WTC11 (cell line): ENCODE measurements around the gene FYN. TPM values are rescaled to one million over a fixed set of nuclear protein-coding genes. Genes with fewer than 3 reads are reported as not detected.

ENCODE experiments used
- ATAC-seq: fragments of 200-7000 bp; cut with Tn5 transposase; 2 replicates; pipeline ENCODE4 v1.10.0; 2021; ENCODE audit warnings: mild to moderate bottlenecking, moderate library complexity
- CTCF ChIA-PET: fragments of 300-600 bp; sonication (Branson Sonifier 250); formaldehyde crosslinking; loops from one replicate; lab custom pipeline; 2021; ENCODE audit warnings: antibody characterized with exemption; lab: Charles Lee
- POLR2A ChIA-PET: fragments of 350-600 bp; sonication (Branson Sonifier 250); formaldehyde crosslinking; loops from one replicate; lab custom pipeline; 2021; ENCODE audit warnings: antibody characterized with exemption; lab: Charles Lee
- DNase-seq: peaks from one replicate; pipeline ENCODE4 v3.0.0; 2021; ENCODE audit warnings: low spot score
- H3K27ac Mint-ChIP-seq: 2 replicates; pipeline ENCODE4 v1.8.0; 2021; ENCODE audit warnings: mixed read lengths
- H3K27me3 Mint-ChIP-seq: 2 replicates; pipeline ENCODE4 v1.8.0; 2021; ENCODE audit warnings: low read depth, mild to moderate bottlenecking, moderate library complexity, mixed read lengths
- H3K36me3 Mint-ChIP-seq: 2 replicates; pipeline ENCODE4 v1.8.0; 2021; ENCODE audit warnings: mixed read lengths
- H3K4me1 Mint-ChIP-seq: 2 replicates; pipeline ENCODE4 v1.8.0; 2022; ENCODE audit warnings: mixed read lengths
- H3K4me3 Mint-ChIP-seq: 2 replicates; pipeline ENCODE4 v1.8.0; 2021; ENCODE audit warnings: mild to moderate bottlenecking, moderate library complexity, mixed read lengths
- H3K9me3 Mint-ChIP-seq: 2 replicates; pipeline ENCODE4 v1.8.0; 2021; ENCODE audit warnings: mixed read lengths
- FOXJ3 ChIP-seq: sonication (generic); formaldehyde crosslinking; IDR thresholded peaks from 2 replicates; pipeline ENCODE4 v1.9.0; 2021; ENCODE audit warnings: missing genetic modification reagents, mild to moderate bottlenecking, borderline replicate concordance
- FOXK1 ChIP-seq: sonication (generic); formaldehyde crosslinking; IDR thresholded peaks from 2 replicates; pipeline ENCODE4 v1.8.0; 2022; ENCODE audit warnings: mild to moderate bottlenecking, moderate library complexity, missing genetic modification reagents
- HMGA2 ChIP-seq: fragments of 250-450 bp; sonication (Bioruptor Pico); IDR thresholded peaks from 2 replicates; pipeline ENCODE4 v1.4.0; 2021; ENCODE audit warnings: mild to moderate bottlenecking, moderate library complexity
- IRF2 ChIP-seq: sonication (generic); formaldehyde crosslinking; IDR thresholded peaks from 2 replicates; pipeline ENCODE4 v1.8.0; 2022; ENCODE audit warnings: low read depth, missing genetic modification reagents, borderline replicate concordance
- NFATC4 ChIP-seq: fragments of 250-450 bp; sonication (Bioruptor Pico); IDR thresholded peaks from 2 replicates; pipeline ENCODE4 v1.9.0; 2021; ENCODE audit warnings: mild to moderate bottlenecking
- NFYB ChIP-seq: sonication (generic); formaldehyde crosslinking; conservative IDR thresholded peaks from 2 replicates; pipeline ENCODE4 v1.8.0; 2022; ENCODE audit warnings: low read depth, missing genetic modification reagents
- NR2C2 ChIP-seq: sonication (generic); formaldehyde crosslinking; IDR thresholded peaks from 2 replicates; pipeline ENCODE4 v1.8.0; 2022; ENCODE audit warnings: mild to moderate bottlenecking, missing genetic modification reagents
- RELA ChIP-seq: sonication (generic); formaldehyde crosslinking; IDR thresholded peaks from 2 replicates; pipeline ENCODE4 v1.8.1; 2022; ENCODE audit warnings: missing genetic modification reagents, mild to moderate bottlenecking, borderline replicate concordance
- TEAD1 ChIP-seq: sonication (generic); formaldehyde crosslinking; IDR thresholded peaks from 2 replicates; pipeline ENCODE4 v1.8.0; 2022; ENCODE audit warnings: mild to moderate bottlenecking, missing genetic modification reagents
- ZNF121 ChIP-seq: sonication (generic); formaldehyde crosslinking; IDR thresholded peaks from 2 replicates; pipeline ENCODE4 v1.8.0; 2023; ENCODE audit warnings: missing genetic modification reagents
- ZNF219 ChIP-seq: sonication (generic); formaldehyde crosslinking; IDR thresholded peaks from 2 replicates; pipeline ENCODE4 v1.8.0; 2023; ENCODE audit warnings: missing genetic modification reagents, mild to moderate bottlenecking, borderline replicate concordance
- total RNA-seq: library from RNA; stranded (reverse); gene quantifications from 3 replicates; pipeline ENCODE4 v1.2.3, GENCODE V29; 2021
- TF ChIP-seq, protein P1 (sequence below): sonication (generic); formaldehyde crosslinking; IDR thresholded peaks from 2 replicates; pipeline ENCODE4 v1.8.0; 2023; ENCODE audit warnings: missing genetic modification reagents, mild to moderate bottlenecking, borderline replicate concordance
- TF ChIP-seq, protein P2 (sequence below): fragments of 250-450 bp; sonication (Bioruptor Pico); IDR thresholded peaks from 2 replicates; pipeline ENCODE4 v2.1.2; 2022; ENCODE audit warnings: mild to moderate bottlenecking, moderate library complexity
- TF ChIP-seq, protein P3 (sequence below): fragments of 250-450 bp; sonication (Bioruptor Pico); IDR thresholded peaks from 2 replicates; pipeline ENCODE4 v1.9.0; 2021; ENCODE audit warnings: mild to moderate bottlenecking
- TF ChIP-seq, protein P4 (sequence below): sonication (generic); formaldehyde crosslinking; IDR thresholded peaks from 2 replicates; pipeline ENCODE4 v1.8.1; 2023; ENCODE audit warnings: mild to moderate bottlenecking, moderate library complexity, missing genetic modification reagents
- TF ChIP-seq, protein P5 (sequence below): sonication (generic); formaldehyde crosslinking; IDR thresholded peaks from 2 replicates; pipeline ENCODE4 v1.8.0; 2022; ENCODE audit warnings: mild to moderate bottlenecking, missing genetic modification reagents

The FYN gene
- total RNA-seq, 1 experiment from 2014 or later, result 63.9 TPM

DNA sequence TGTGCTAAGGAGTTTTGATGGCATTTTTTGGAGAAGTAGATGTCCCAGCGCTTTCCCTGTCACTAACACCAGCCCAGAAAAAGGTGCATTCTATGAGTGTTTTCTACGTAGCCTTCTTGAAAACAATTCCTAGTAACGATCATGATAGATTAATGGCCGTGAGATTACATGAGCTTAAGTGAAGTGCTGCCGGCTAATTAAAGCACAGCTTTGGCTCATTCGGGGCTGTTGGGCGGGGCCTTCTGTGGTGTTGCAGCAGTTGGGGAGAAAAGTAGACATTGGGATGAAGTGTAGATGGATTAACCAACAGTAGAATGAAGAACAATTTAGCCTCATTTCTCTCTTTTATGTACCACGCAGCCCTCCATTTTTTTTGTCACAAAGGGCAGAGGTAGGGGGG is 246.8 kb downstream of the FYN start:
- H3K27me3 Mint-ChIP-seq, result no peaks in the 10 kb centered on the region; the same call in 1 of the 2 replicates
- no peak overlapping the region for H3K27ac Mint-ChIP-seq
- CTCF ChIA-PET, result interaction anchor here (1.0 to 1.6 kb wide), 2 partner anchors 265 to 367 kb away, joined by 4 to 5 read pairs; a partner anchor contains a TSS
- no peaks in the 10 kb centered on the region for H3K9me3 Mint-ChIP-seq
- POLR2A ChIA-PET, result no interaction called here
- ATAC-seq, result no peak
- TF ChIP-seq, protein P1, sequence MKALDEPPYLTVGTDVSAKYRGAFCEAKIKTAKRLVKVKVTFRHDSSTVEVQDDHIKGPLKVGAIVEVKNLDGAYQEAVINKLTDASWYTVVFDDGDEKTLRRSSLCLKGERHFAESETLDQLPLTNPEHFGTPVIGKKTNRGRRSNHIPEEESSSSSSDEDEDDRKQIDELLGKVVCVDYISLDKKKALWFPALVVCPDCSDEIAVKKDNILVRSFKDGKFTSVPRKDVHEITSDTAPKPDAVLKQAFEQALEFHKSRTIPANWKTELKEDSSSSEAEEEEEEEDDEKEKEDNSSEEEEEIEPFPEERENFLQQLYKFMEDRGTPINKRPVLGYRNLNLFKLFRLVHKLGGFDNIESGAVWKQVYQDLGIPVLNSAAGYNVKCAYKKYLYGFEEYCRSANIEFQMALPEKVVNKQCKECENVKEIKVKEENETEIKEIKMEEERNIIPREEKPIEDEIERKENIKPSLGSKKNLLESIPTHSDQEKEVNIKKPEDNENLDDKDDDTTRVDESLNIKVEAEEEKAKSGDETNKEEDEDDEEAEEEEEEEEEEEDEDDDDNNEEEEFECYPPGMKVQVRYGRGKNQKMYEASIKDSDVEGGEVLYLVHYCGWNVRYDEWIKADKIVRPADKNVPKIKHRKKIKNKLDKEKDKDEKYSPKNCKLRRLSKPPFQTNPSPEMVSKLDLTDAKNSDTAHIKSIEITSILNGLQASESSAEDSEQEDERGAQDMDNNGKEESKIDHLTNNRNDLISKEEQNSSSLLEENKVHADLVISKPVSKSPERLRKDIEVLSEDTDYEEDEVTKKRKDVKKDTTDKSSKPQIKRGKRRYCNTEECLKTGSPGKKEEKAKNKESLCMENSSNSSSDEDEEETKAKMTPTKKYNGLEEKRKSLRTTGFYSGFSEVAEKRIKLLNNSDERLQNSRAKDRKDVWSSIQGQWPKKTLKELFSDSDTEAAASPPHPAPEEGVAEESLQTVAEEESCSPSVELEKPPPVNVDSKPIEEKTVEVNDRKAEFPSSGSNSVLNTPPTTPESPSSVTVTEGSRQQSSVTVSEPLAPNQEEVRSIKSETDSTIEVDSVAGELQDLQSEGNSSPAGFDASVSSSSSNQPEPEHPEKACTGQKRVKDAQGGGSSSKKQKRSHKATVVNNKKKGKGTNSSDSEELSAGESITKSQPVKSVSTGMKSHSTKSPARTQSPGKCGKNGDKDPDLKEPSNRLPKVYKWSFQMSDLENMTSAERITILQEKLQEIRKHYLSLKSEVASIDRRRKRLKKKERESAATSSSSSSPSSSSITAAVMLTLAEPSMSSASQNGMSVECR (CRISPR knock-in tag), result no peak
- TF ChIP-seq FOXJ3 (no peak), IRF2 (CRISPR knock-in tag) (no peak)
- TF ChIP-seq, protein P2, sequence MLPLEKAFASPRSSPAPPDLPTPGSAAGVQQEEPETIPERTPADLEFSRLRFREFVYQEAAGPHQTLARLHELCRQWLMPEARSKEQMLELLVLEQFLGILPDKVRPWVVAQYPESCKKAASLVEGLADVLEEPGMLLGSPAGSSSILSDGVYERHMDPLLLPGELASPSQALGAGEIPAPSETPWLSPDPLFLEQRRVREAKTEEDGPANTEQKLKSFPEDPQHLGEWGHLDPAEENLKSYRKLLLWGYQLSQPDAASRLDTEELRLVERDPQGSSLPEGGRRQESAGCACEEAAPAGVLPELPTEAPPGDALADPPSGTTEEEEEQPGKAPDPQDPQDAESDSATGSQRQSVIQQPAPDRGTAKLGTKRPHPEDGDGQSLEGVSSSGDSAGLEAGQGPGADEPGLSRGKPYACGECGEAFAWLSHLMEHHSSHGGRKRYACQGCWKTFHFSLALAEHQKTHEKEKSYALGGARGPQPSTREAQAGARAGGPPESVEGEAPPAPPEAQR, result no peak
- H3K36me3 Mint-ChIP-seq, result no peaks in the 10 kb centered on the region
- no peak overlapping the region for H3K4me3 Mint-ChIP-seq
- no peak for DNase-seq
- peaks cover 16% of the 10 kb centered on the region for H3K4me1 Mint-ChIP-seq

DNA sequence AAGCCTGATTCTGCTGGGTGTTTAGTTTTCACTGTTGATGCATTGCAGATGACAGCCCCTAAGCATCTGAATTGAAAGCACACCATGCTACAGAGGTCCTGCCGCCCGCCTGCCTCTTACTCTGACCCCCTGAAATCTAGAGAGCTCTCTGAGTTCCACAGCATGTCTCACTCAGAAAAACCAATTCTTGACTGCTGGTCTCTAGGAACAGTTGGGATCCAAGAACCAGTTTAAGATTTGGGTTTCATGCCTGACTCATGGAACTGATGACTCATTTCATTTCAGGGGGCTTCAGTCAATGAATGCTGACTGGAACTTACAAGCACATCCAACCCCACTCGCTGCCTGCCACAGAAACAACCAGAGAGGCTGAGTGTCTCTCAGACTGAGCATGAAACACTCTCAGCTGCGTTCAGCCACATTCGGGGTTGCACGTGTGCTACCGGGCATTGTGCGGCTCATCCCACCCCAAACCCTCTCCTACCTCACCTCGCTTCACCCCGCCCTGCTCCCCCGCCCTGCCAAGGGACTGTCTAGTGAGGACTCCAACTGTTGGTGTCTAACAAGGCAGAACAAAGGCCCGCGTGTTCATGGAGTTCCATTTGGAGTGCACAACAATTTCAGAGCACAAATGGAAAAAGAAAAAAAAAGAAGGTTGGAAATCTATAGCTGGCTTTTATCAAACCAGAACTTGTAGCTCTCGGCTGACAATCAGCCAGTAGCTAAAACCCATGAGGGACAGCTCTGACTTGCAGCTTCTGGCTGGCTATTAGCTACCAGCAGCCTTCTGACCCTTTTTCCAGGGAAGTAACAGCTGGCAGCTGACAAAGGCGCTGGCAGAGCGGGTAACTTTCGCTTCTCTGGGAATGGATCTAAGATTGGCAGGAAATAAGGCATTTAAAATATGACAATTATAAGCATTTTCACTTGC is 247.5 kb downstream of the FYN start:
- H3K36me3 Mint-ChIP-seq, result no peaks in the 10 kb centered on the region
- DNase-seq (no peak), ATAC-seq (peak; percentile 49)
- POLR2A ChIA-PET, result no interaction called here
- no peaks in the 10 kb centered on the region for H3K9me3 Mint-ChIP-seq
- H3K27me3 Mint-ChIP-seq, result no peaks in the 10 kb centered on the region; the same call in none of the 2 replicates
- CTCF ChIA-PET, result interaction anchor here (0.5 to 1.6 kb wide), 6 partner anchors 16 to 650 kb away, joined by 3 to 5 read pairs (median 3); partner anchors contain the start of gene TRAF3IP2
- no peak overlapping the region for H3K27ac Mint-ChIP-seq
- no peak overlapping the region for H3K4me3 Mint-ChIP-seq
- TF ChIP-seq FOXK1 (CRISPR knock-in tag), result no peak
- TF ChIP-seq NFATC4 (CRISPR knock-in tag), result no peak
- TF ChIP-seq HMGA2 (CRISPR knock-in tag), result no peak
- TF ChIP-seq, protein P1 (CRISPR knock-in tag), result no peak
- TF ChIP-seq, protein P3, sequence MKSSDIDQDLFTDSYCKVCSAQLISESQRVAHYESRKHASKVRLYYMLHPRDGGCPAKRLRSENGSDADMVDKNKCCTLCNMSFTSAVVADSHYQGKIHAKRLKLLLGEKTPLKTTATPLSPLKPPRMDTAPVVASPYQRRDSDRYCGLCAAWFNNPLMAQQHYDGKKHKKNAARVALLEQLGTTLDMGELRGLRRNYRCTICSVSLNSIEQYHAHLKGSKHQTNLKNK (CRISPR knock-in tag), result no peak
- TF ChIP-seq TEAD1 (CRISPR knock-in tag), result no peak
- no peak for TF ChIP-seq NR2C2 (CRISPR knock-in tag)
- TF ChIP-seq, protein P4, sequence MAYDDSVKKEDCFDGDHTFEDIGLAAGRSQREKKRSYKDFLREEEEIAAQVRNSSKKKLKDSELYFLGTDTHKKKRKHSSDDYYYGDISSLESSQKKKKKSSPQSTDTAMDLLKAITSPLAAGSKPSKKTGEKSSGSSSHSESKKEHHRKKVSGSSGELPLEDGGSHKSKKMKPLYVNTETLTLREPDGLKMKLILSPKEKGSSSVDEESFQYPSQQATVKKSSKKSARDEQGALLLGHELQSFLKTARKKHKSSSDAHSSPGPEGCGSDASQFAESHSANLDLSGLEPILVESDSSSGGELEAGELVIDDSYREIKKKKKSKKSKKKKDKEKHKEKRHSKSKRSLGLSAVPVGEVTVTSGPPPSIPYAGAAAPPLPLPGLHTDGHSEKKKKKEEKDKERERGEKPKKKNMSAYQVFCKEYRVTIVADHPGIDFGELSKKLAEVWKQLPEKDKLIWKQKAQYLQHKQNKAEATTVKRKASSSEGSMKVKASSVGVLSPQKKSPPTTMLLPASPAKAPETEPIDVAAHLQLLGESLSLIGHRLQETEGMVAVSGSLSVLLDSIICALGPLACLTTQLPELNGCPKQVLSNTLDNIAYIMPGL (CRISPR knock-in tag), result no peak
- TF ChIP-seq NFYB (CRISPR knock-in tag), result no peak
- no peak for TF ChIP-seq RELA (CRISPR knock-in tag)
- TF ChIP-seq, protein P5, sequence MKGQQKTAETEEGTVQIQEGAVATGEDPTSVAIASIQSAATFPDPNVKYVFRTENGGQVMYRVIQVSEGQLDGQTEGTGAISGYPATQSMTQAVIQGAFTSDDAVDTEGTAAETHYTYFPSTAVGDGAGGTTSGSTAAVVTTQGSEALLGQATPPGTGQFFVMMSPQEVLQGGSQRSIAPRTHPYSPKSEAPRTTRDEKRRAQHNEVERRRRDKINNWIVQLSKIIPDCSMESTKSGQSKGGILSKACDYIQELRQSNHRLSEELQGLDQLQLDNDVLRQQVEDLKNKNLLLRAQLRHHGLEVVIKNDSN (CRISPR knock-in tag), result no peak
- TF ChIP-seq ZNF121 (CRISPR knock-in tag), result no peak
- TF ChIP-seq ZNF219, result no peak
- H3K4me1 Mint-ChIP-seq, result peaks cover 10% of the 10 kb centered on the region
